ENCODE results near the gene PRPF31. TPM values are rescaled to one million over a fixed set of nuclear protein-coding genes. Genes with fewer than 3 reads are reported as not detected.
A peak's percentile ranks its signal among the peaks of the same experiment; 100 is the strongest.

The PRPF31 gene
- total and polyA plus RNA-seq, 5 donors: 41.9 to 52.1 (median 43.0) TPM

- peak; percentile 4 to 19 for ATAC-seq
- no peaks in the 10 kb centered on the region for H3K9me3 ChIP-seq (ENCODE audit: control insufficient read depth, low read length)
- peak; percentile 55 to 77 (median 70) for DNase-seq
- no peaks in the 10 kb centered on the region for H3K27me3 ChIP-seq (ENCODE audit: control insufficient read depth, insufficient read depth)
- no peaks in the 10 kb centered on the region for H3K4me1 ChIP-seq (ENCODE audit: control insufficient read depth, insufficient read depth, low read length)
- 65% methylated on average over 3 of the region's 3 CpGs for WGBS
- H3K27ac ChIP-seq (ENCODE audit: low read length): no peak overlapping the region
- no peak overlapping the region for H3K4me3 ChIP-seq (ENCODE audit: low read length)
- intact Hi-C loops (cut with DNase I): no loop called here
Observed at GRCh38 chr19:54147676-54148075, 32.1 kb downstream of the PRPF31 start.

- peak in 1 of 3 donors; percentile 72 for DNase-seq
Observed at GRCh38 chr19:54148158-54148557, 32.6 kb downstream of the PRPF31 start.

GRCh38 chr19:54149021-54149812, 33.7 kb downstream of the PRPF31 start:
- H3K27ac ChIP-seq (ENCODE audit: low read length): no peak overlapping the region
- 78% methylated on average over 12 of the region's 12 CpGs for WGBS

More at GRCh38 chr19:54148158-54148557, 32.6 kb downstream of the PRPF31 start:
- H3K4me3 ChIP-seq (ENCODE audit: low read length): no peak overlapping the region
- H3K27me3 ChIP-seq (ENCODE audit: control insufficient read depth, insufficient read depth): no peaks in the 10 kb centered on the region
- ATAC-seq: no peak
- intact Hi-C loops (cut with DNase I): no loop called here
- H3K9me3 ChIP-seq (ENCODE audit: control insufficient read depth, low read length): no peaks in the 10 kb centered on the region
- no peaks in the 10 kb centered on the region for H3K4me1 ChIP-seq (ENCODE audit: control insufficient read depth, insufficient read depth, low read length)
- WGBS: 74% methylated on average over 19 of the region's 19 CpGs
- no peak overlapping the region for H3K27ac ChIP-seq (ENCODE audit: low read length)

GRCh38 chr19:54151362-54152035, 35.9 kb downstream of the PRPF31 start:
- DNase-seq: peak in 1 of 3 donors; percentile 40
- Histone ChIP-seq H3K4me1 (ENCODE audit: control insufficient read depth, insufficient read depth, low read length) (no peaks in the 10 kb centered on the region), H3K27ac (ENCODE audit: low read length) (no peak overlapping the region), H3K9me3 (ENCODE audit: control insufficient read depth, low read length) (no peaks in the 10 kb centered on the region), H3K4me3 (ENCODE audit: low read length) (no peak overlapping the region), H3K27me3 (ENCODE audit: control insufficient read depth, insufficient read depth) (no peaks in the 10 kb centered on the region)
- intact Hi-C loops (cut with DNase I): no loop called here
- WGBS: 84% methylated on average over 23 of the region's 23 CpGs
- ATAC-seq: no peak

More at GRCh38 chr19:54149021-54149812, 33.7 kb downstream of the PRPF31 start:
- no peak for DNase-seq
- intact Hi-C loops (cut with DNase I): no loop called here
- Histone ChIP-seq H3K4me1 (ENCODE audit: control insufficient read depth, insufficient read depth, low read length) (no peaks in the 10 kb centered on the region), H3K4me3 (ENCODE audit: low read length) (no peak overlapping the region), H3K27me3 (ENCODE audit: control insufficient read depth, insufficient read depth) (no peaks in the 10 kb centered on the region), H3K9me3 (ENCODE audit: control insufficient read depth, low read length) (no peaks in the 10 kb centered on the region)
- no peak for ATAC-seq

- H3K4me1 ChIP-seq (ENCODE audit: control insufficient read depth, insufficient read depth, low read length): no peaks in the 10 kb centered on the region
- H3K4me3 ChIP-seq (ENCODE audit: low read length): no peak overlapping the region
- DNase-seq (no peak), ATAC-seq (peak in 1 of 2 donors; percentile 4)
- 88% methylated on average over 12 of the region's 12 CpGs for WGBS
- H3K27me3 ChIP-seq (ENCODE audit: control insufficient read depth, insufficient read depth): no peaks in the 10 kb centered on the region
- intact Hi-C loops (cut with DNase I): no loop called here
- no peaks in the 10 kb centered on the region for H3K9me3 ChIP-seq (ENCODE audit: control insufficient read depth, low read length)
- no peak overlapping the region for H3K27ac ChIP-seq (ENCODE audit: low read length)
Observed at GRCh38 chr19:54152267-54152666, 36.7 kb downstream of the PRPF31 start.

GRCh38 chr19:54152878-54153524, 37.4 kb downstream of the PRPF31 start:
- DNase-seq (peak in 1 of 3 donors; percentile 61), ATAC-seq (peak; percentile 5 to 9)
- H3K9me3 ChIP-seq (ENCODE audit: control insufficient read depth, low read length): no peaks in the 10 kb centered on the region
- no peaks in the 10 kb centered on the region for H3K4me1 ChIP-seq (ENCODE audit: control insufficient read depth, insufficient read depth, low read length)
- WGBS: 88% methylated on average over 25 of the region's 25 CpGs
- intact Hi-C loops (cut with DNase I): no loop called here
- H3K27ac ChIP-seq (ENCODE audit: low read length): no peak overlapping the region
- no peak overlapping the region for H3K4me3 ChIP-seq (ENCODE audit: low read length)
- H3K27me3 ChIP-seq (ENCODE audit: control insufficient read depth, insufficient read depth): no peaks in the 10 kb centered on the region

GRCh38 chr19:54153731-54154326, 38.3 kb downstream of the PRPF31 start:
- H3K27ac ChIP-seq (ENCODE audit: low read length): no peak overlapping the region
- peaks cover 6% of the 10 kb centered on the region for H3K4me1 ChIP-seq (ENCODE audit: control insufficient read depth, insufficient read depth, low read length)
- peak in 2 of 3 donors; percentile 56 to 69 for DNase-seq
- no peaks in the 10 kb centered on the region for H3K27me3 ChIP-seq (ENCODE audit: control insufficient read depth, insufficient read depth)
- intact Hi-C loops (cut with DNase I): no loop called here
- no peak for ATAC-seq
- no peak overlapping the region for H3K4me3 ChIP-seq (ENCODE audit: low read length)
- 84% methylated on average over 10 of the region's 10 CpGs for WGBS
- no peaks in the 10 kb centered on the region for H3K9me3 ChIP-seq (ENCODE audit: control insufficient read depth, low read length)

- H3K4me1 ChIP-seq (ENCODE audit: control insufficient read depth, insufficient read depth, low read length): peaks cover 8% of the 10 kb centered on the region
- no peak overlapping the region for H3K27ac ChIP-seq (ENCODE audit: low read length)
- intact Hi-C loops (cut with DNase I): no loop called here
- no peak for ATAC-seq
- no peaks in the 10 kb centered on the region for H3K27me3 ChIP-seq (ENCODE audit: control insufficient read depth, insufficient read depth)
- 62% methylated on average over 18 of the region's 18 CpGs for WGBS
- no peak overlapping the region for H3K4me3 ChIP-seq (ENCODE audit: low read length)
- no peaks in the 10 kb centered on the region for H3K9me3 ChIP-seq (ENCODE audit: control insufficient read depth, low read length)
- peak in 1 of 3 donors; percentile 59 for DNase-seq
Observed at GRCh38 chr19:54154603-54155345, 39.2 kb downstream of the PRPF31 start.

- H3K27me3 ChIP-seq (ENCODE audit: control insufficient read depth, insufficient read depth): no peaks in the 10 kb centered on the region
- no peaks in the 10 kb centered on the region for H3K9me3 ChIP-seq (ENCODE audit: control insufficient read depth, low read length)
- ATAC-seq (no peak), DNase-seq (peak in 2 of 3 donors; percentile 59 to 72)
- H3K4me3 ChIP-seq (ENCODE audit: low read length): no peak overlapping the region
- WGBS: 66% methylated on average over 19 of the region's 19 CpGs
- intact Hi-C loops (cut with DNase I): no loop called here
- H3K4me1 ChIP-seq (ENCODE audit: control insufficient read depth, insufficient read depth, low read length): peaks cover 8% of the 10 kb centered on the region
- H3K27ac ChIP-seq (ENCODE audit: low read length): no peak overlapping the region
Observed at GRCh38 chr19:54155694-54156093, 40.1 kb downstream of the PRPF31 start.

GRCh38 chr19:54156490-54156889, 40.9 kb downstream of the PRPF31 start:
- Histone ChIP-seq H3K4me1 (ENCODE audit: control insufficient read depth, insufficient read depth, low read length) (peaks cover 8% of the 10 kb centered on the region), H3K4me3 (ENCODE audit: low read length) (no peak overlapping the region), H3K27ac (ENCODE audit: low read length) (no peak overlapping the region), H3K27me3 (ENCODE audit: control insufficient read depth, insufficient read depth) (no peaks in the 10 kb centered on the region), H3K9me3 (ENCODE audit: control insufficient read depth, low read length) (no peaks in the 10 kb centered on the region)
- DNase-seq (peak in 1 of 3 donors; percentile 32), ATAC-seq (no peak)
- intact Hi-C loops (cut with DNase I): no loop called here
- 78% methylated on average over 11 of the region's 11 CpGs for WGBS

All from right cardiac atrium (tissue), 5 donors.